NK-92 (cell line): ENCODE measurements around the gene LUC7L3.
"Not testable (repeated sequence)": the region's sequence is repeated elsewhere in the genome, so short reads cannot be mapped to it uniquely, and the experiment has no call there.

ENCODE experiments used
- DNase-seq: peaks from one replicate; lab custom pipeline; 2025; ENCODE audit not compliant: unreplicated experiment; lab: John Stamatoyannopoulos, UW

LUC7L3 gene

DNA sequence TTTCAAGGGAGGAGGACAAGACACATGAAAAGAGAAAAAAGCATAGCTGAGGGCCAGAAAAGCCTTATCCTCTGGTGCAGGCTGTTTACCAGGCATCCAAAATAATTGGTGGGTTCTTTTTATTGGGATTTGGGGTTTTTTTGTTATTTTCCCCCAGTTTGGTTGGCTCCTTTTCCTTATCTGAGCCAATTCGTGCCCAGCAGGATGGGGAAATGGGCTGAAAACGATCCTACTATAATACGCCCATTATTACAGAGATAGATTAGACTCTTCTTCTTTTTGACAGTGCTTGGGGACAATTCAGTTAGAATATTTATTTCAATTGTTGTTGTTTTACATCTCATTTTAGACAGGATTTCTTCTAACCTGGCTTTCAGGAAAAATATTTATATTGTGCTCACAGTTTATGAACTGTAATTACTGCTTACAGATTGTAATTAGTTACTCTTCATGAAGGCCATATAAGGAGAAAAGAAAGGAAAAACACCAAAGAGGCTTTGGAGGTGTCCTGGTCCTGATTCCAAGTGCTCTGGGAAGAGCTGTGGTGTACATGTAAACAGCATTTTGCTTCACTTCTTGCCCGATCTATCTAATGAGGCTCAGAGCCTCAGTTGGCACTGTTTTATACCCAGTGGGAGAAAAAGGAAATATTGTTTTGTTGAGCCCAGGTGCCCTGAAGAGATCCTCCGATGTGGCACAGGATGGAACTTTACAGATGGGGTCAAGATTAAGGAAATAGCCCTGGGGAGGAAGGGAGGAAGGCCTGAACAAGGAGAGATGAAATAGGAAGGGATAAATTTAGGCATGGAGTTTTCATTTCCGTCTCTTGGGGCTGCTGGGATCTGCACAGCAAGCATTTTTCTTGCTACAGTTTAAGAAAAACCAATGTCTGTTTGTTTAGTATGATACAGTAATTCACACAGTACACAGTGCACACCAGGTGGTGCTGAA, 11.1 kb upstream of the LUC7L3 start:
- DNase-seq = no peak

DNA sequence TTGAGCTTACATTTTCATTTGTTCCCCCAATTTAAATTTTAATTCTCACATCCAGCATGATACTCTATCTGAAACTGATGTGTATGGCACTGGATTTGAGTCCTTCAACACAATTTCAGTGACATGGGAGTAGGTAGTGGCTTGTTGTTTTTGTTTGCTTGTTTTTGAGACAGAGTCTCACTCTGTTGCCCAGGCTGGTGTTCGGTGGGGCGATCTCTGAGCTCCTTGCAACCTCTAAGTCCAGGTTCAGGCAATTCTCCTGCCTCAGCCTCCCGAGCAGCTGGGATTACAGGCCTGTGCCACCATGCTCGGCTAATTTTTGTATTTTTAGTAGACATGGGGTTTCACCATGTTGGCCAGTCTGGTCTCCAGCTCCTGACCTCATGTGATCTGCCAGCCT, 10.3 kb upstream of the LUC7L3 start:
- not testable (repeated sequence) for DNase-seq

DNA sequence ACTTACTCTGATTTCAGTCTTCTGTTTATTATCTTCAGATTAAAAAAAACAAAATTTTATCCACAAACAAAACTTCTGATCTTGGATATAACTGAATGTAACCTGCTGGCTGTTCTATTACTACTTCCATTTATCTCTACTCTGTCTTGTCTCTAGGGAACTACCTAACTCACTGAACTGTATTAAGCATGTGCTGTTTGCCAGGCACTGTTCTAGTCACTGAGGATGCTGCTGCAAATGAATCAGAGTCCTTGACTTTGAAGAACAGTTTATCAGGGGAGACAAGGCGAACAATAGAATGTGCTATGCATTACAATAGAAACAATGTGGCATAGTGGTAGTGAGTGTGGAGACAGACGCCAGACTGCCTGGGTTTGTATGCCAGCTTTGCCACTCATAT, 9.4 kb upstream of the LUC7L3 start:
- no peak for DNase-seq

DNA sequence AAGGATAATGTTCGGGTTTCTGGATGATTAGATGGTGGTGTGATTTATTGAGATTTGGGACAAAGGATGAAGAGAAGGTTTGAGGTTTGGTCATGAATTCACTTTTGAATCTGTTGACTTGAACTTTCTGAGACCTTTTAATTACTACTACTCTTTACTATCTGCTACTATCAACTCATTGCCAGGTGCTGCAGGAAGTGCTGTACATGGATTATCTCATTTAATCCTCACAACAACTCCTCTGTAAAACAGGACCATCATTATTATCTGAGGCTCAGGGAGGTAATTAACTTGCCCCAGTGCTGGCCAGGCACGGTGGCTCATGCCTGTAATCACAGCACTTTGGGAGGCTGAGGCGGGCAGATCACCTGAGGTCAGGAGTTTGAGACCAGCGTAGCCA, 8.8 kb upstream of the LUC7L3 start:
- DNase-seq = no peak

DNA sequence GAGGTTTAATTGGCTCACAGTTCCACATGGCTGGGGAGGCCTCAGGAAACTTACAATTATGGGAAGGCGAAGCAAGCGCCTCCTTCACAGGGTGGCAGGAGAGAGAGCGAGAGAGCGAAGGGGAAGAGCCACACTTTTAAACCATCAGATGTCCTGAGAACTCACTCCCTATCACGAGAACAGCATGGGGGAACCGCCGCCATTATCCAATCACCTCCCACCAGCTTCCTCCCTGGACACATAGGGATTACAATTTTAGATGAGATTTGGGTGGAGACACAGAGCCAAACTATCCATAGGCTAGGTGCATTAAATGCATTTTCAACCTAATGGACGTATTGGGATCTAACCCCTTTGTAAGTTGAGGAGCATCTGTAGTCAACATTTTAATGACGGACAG, 6.8 kb upstream of the LUC7L3 start:
- no peak for DNase-seq

GRCh38 chr17:50715471-50715870, 3.9 kb upstream of the LUC7L3 start:
- DNase-seq = no peak

DNA sequence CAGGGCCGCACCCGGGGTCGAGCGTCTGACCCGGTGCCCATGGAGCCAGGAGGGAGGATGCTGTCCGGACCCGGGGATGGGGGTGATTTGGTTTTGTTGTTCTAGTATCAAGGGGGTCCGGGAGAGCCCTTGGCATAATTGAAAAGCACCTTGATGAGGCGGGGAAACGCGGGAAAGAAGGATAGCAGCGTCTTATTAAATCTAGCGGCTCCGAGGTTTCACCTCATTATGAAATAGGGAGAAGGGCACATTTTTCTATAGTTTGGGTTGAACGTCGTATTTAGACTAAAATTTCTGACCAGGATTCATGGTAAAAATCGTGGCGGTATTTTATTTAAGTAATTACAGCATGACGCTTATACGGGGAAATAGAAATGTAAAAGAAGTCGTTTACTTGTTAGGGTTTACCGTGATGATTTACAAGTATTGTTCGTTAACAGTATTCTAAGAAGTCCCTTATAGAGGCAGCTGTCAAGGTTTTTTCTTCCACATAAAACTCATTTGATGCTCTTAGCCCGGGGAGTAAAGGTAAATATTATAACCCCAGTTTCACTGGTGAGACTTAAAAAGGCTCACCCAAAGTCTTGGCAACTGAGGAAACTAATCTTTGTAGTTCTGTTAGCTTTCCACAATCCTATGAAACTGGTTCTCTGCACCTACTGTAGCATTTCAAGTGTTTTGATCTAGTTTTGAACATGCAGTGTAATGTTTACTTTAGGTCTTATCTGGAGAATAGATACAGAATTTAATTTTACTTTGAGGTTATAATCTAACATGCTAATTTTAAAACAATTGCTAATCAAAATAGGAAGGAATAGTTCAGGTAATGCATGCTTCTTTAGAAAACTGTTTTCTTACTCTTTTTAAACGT, 756 bp downstream of the LUC7L3 start:
- no peak for DNase-seq

DNA sequence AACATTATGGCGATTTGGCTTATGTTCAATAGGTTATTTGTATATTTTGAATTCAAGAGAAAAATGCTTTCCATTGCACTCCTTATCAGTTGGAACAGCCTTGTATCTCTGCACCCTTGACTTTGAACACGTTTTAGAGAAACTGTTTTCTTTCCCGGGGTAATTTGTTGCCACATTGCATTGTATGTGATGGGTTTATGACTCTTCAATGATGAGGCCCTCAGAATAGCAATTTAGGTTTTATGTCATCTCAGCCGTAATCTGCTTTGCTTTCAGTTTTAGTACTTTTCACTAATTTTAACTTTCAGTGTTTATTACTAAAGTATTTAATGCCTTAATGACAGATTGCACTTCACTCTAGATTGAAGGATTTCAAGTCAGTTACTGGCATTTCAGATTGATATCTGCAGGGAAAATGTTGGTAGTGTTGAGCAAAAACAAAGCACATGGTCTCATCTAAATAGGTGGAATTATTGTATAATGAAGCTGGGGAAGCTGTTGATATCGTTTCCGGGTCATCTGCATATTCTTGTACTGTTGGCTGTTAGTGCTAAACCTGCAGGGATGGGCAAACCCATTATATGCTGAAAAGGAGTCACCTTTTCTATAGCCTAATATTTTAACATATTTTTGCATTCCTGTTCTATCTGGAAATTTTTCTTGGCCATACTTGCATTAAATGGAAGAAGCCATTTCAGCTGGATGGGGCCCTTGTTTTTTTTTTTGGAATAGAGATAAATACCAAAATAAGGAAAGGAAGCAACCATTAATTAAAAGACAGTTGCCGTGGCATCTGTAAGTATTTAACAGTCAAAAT, 2.0 kb downstream of the LUC7L3 start:
- no peak for DNase-seq

GRCh38 chr17:50722746-50723145, 3.3 kb downstream of the LUC7L3 start:
- no peak for DNase-seq

GRCh38 chr17:50724622-50725021, 5.2 kb downstream of the LUC7L3 start:
- not testable (repeated sequence) for DNase-seq

DNA sequence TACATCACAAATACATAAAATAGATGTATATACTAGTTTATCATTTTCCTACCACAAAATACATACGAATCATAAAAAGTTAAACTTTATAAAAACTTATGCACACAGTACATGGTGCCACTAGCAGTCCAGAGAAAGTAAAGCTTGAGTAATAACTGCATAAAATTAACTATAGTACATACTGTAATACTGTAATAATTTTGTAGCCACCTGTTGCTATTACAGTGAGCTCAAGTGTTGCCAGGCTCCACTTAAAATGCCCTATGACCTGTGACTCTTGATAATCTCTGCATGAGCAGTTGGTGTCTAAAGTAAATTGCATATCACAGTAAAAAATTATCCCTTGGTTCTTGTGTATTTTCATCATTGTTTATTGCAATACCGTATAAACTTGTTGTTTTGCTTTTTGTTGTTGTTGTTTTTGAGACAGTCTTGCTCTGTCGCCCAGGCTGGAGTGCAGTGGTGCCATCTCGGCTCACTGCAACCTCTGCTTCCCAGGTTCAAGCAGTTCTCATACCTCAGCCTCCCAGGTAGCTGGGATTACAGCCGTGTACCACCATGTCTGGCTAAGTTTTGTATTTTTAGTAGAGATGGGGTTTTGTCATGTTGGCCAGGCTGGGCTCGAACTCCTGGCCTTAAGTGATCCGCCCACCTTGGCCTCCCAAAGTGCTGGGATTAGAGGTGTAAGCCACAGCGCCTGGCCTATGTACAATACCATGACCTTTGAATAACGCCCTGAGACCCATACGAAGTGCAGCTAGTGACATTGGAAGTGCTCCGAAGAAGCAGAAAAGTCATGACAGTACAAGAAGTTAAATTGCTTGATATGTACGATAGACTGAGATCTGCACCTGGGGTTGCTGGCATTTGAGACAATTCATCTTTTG, 6.6 kb downstream of the LUC7L3 start:
- DNase-seq = no peak

GRCh38 chr17:50728112-50728429, 8.7 kb downstream of the LUC7L3 start:
- DNase-seq = no peak

GRCh38 chr17:50728881-50729765, 9.7 kb downstream of the LUC7L3 start:
- no peak for DNase-seq

DNA sequence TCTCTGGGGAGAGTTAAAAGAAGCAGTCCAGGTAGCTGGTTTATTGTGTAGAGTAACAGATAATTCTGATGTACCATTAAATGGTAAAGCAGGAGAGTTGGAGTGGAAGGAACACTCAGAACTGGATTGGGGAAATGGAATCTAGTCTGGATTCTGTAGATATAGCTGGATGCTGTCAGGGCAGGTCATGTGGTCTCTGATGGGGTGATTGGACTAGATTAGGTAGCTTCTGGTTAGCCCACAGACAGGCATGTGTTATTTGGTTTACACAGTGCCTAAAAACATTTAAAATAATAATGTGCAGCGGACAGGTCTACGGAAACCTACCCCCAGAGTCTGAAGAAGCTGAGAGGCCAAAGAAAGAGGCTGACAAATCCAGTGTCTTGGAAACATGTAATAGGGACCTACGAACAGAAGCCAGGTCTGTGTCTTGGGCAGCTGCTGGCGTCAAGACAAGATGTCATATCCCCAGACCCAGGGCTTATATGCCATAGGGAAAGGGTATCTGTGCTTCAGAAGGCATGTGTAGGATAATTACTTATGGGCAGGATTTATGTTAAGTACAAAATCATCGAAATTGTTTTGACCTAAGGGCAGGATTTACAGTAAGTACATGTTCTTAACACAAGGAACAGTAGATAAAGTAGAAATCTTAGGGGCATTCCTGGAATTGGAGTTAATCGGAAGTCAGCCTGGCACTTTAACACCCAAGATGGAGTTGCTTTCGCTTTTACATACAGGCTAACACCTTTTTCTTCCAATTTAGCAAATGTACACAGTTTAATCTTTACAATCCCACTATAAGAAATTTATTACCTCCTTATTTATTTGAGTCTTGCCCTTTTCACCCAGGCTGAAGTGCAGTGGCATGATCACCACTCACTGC, 12.4 kb downstream of the LUC7L3 start:
- DNase-seq = no peak

GRCh38 chr17:50735287-50735686, 15.9 kb downstream of the LUC7L3 start:
- DNase-seq = no peak

GRCh38 chr17:50737118-50737698, 17.8 kb downstream of the LUC7L3 start:
- DNase-seq = no peak

DNA sequence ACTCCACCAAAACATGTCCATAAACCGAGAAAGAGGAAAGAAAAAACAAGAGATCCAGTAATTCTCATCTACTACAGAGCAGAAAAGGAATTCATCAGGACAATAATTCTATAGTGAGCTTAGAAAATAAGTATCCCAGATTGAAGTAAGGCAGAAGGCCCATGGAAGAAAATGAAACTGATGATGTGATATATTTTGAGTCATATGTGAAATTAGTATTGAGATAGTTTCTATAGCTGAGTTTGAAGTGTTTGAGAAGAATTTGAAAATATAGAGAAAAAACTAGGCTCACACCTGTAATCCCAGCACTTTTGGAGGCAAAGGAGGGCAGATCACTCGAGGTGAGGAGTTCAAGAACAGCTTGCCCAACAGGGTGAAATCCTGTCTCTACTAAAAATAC, 19.7 kb downstream of the LUC7L3 start:
- no peak for DNase-seq

GRCh38 chr17:50745631-50746030, 26.2 kb downstream of the LUC7L3 start:
- no peak for DNase-seq
